ENCODE results near the gene L3MBTL2. TPM values are rescaled to one million over a fixed set of nuclear protein-coding genes. Genes with fewer than 3 reads are reported as not detected.

Gene L3MBTL2
- total and polyA plus RNA-seq, 2 of the 13 experiments (the other 11 are each of a cell fraction or from before 2014, with no cell fraction given) = 13.8 to 33.7 TPM

DNA sequence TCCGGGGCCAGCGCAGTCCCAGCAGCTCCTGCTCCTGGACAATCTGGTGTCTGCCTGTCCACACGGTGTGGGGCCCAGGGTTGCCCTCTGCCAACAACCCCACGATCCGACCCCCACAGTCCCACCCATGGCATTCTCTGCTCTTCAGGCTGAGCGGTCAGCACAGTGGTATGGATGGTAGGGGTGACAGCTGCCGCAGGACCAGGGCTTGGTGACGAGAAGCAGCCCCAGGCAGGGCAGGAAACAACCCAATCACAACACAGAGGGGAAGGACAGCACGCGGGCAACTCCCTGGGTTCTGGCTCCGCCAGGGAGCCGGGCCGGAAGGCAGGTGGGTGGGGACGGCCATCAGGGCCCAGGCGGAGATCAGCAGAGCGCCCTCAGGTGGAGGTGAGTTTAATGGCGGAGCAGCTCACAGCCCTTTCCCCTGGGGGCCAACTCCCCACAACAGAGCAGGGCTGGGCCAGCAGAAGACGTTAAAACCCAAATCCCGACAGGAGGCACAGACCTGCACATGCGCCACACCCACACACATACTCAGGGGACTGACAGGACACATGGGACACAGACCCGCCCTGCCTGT is 40.9 kb downstream of the L3MBTL2 start (continued):
- TF ChIP-seq, protein P1, sequence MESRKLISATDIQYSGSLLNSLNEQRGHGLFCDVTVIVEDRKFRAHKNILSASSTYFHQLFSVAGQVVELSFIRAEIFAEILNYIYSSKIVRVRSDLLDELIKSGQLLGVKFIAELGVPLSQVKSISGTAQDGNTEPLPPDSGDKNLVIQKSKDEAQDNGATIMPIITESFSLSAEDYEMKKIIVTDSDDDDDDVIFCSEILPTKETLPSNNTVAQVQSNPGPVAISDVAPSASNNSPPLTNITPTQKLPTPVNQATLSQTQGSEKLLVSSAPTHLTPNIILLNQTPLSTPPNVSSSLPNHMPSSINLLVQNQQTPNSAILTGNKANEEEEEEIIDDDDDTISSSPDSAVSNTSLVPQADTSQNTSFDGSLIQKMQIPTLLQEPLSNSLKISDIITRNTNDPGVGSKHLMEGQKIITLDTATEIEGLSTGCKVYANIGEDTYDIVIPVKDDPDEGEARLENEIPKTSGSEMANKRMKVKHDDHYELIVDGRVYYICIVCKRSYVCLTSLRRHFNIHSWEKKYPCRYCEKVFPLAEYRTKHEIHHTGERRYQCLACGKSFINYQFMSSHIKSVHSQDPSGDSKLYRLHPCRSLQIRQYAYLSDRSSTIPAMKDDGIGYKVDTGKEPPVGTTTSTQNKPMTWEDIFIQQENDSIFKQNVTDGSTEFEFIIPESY (CRISPR knock-in tag; IDR thresholded peaks at IDR 0.05) = peak; percentile 91
- TF ChIP-seq CBX5 (CRISPR knock-in tag; IDR thresholded peaks at IDR 0.05; ENCODE audit: borderline replicate concordance) (no peak), RBM39 (IDR thresholded peaks at IDR 0.05; ENCODE audit: low read depth, low read length, poor library complexity, severe bottlenecking) (no peak), RFX1 (IDR thresholded peaks at IDR 0.05) (no peak), KLF13 (CRISPR knock-in tag; IDR thresholded peaks at IDR 0.05) (no peak), NONO (IDR thresholded peaks at IDR 0.05) (no peak), NONO (CRISPR knock-in tag; conservative IDR thresholded peaks at IDR 0.05) (0 out of 2 replicates have a peak, but pooled peaks have one; percentile 9), MIXL1 (CRISPR knock-in tag; IDR thresholded peaks at IDR 0.05) (no peak), ZNF30 (CRISPR knock-in tag; IDR thresholded peaks at IDR 0.05) (no peak), ZSCAN30 (CRISPR knock-in tag; IDR thresholded peaks at IDR 0.05) (no peak)
- TF ChIP-seq, protein P2, sequence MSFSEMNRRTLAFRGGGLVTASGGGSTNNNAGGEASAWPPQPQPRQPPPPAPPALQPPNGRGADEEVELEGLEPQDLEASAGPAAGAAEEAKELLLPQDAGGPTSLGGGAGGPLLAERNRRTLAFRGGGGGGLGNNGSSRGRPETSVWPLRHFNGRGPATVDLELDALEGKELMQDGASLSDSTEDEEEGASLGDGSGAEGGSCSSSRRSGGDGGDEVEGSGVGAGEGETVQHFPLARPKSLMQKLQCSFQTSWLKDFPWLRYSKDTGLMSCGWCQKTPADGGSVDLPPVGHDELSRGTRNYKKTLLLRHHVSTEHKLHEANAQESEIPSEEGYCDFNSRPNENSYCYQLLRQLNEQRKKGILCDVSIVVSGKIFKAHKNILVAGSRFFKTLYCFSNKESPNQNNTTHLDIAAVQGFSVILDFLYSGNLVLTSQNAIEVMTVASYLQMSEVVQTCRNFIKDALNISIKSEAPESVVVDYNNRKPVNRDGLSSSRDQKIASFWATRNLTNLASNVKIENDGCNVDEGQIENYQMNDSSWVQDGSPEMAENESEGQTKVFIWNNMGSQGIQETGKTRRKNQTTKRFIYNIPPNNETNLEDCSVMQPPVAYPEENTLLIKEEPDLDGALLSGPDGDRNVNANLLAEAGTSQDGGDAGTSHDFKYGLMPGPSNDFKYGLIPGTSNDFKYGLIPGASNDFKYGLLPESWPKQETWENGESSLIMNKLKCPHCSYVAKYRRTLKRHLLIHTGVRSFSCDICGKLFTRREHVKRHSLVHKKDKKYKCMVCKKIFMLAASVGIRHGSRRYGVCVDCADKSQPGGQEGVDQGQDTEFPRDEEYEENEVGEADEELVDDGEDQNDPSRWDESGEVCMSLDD (CRISPR knock-in tag; IDR thresholded peaks at IDR 0.05; ENCODE audit: borderline replicate concordance) = no peak
